CD8-positive, alpha-beta memory T cell (primary cell): ENCODE measurements around the gene SBF1. TPM values are rescaled to one million over a fixed set of nuclear protein-coding genes. Genes with fewer than 3 reads are reported as not detected.
"Not testable (repeated sequence)": the region's sequence is repeated elsewhere in the genome, so short reads cannot be mapped to it uniquely, and the experiment has no call there.

ENCODE experiments used
- CTCF ChIA-PET: fragments of 350-600 bp; sonication (Branson Sonifier 250); formaldehyde crosslinking; loops from one replicate; lab custom pipeline; 2021; ENCODE audit warnings: antibody characterized with exemption; lab: Charles Lee
- POLR2A ChIA-PET: fragments of 350-600 bp; sonication (Branson Sonifier 250); formaldehyde crosslinking; loops from one replicate; lab custom pipeline; 2021; ENCODE audit warnings: antibody characterized with exemption; lab: Charles Lee
- DNase-seq, 5 donors: peaks; one replicate each; pipeline versions ENCODE4 v3.0.0 to v3.0.0-alpha.2; 2020 to 2022; ENCODE audit warnings: mixed read lengths in 1 of 5
- H3K27ac ChIP-seq: one replicate; pipeline ENCODE4 v1.7.0; 2013; ENCODE audit warnings: low read depth, mild to moderate bottlenecking, low read length, moderate library complexity
- H3K27me3 ChIP-seq: 2 replicates; pipeline ENCODE4 v1.7.0; 2013; ENCODE audit warnings: low read length, mild to moderate bottlenecking; ENCODE audit not compliant: insufficient read depth, poor library complexity, severe bottlenecking
- H3K36me3 ChIP-seq: 2 replicates; pipeline ENCODE4 v1.7.0; 2013; ENCODE audit warnings: mild to moderate bottlenecking, low read length, moderate library complexity; ENCODE audit not compliant: insufficient read depth
- H3K4me1 ChIP-seq: 2 replicates; pipeline ENCODE4 v1.7.0; 2013; ENCODE audit warnings: mild to moderate bottlenecking, low read length, moderate library complexity; ENCODE audit not compliant: insufficient read depth
- H3K4me3 ChIP-seq: 2 replicates; pipeline ENCODE4 v1.7.0; 2013; ENCODE audit warnings: mild to moderate bottlenecking, low read length
- H3K9me3 ChIP-seq: 2 replicates; pipeline ENCODE4 v1.7.0; 2013; ENCODE audit warnings: mild to moderate bottlenecking, low read length
- H3K27ac Mint-ChIP-seq, 8 donors: one replicate each; pipeline ENCODE4 v1.8.0; 2020 to 2021; ENCODE audit warnings: mixed read lengths in 8 of 8, mild to moderate bottlenecking in 6 of 8, inconsistent platforms in 3 of 8, moderate library complexity in 3 of 8
- H3K27me3 Mint-ChIP-seq, 2 donors: one replicate each; pipeline ENCODE4 v1.8.0; 2020 to 2021; ENCODE audit warnings: mixed read lengths in 2 of 2, mild to moderate bottlenecking in 1 of 2, moderate library complexity in 1 of 2
- H3K36me3 Mint-ChIP-seq, 3 donors: one replicate each; pipeline ENCODE4 v1.8.0; 2020 to 2021; ENCODE audit warnings: mixed read lengths in 3 of 3, inconsistent platforms in 1 of 3, mild to moderate bottlenecking in 1 of 3
- H3K4me1 Mint-ChIP-seq, 3 donors: one replicate each; pipeline ENCODE4 v1.8.0; 2020 to 2021; ENCODE audit warnings: mixed read lengths in 3 of 3, inconsistent platforms in 1 of 3, mild to moderate bottlenecking in 1 of 3
- H3K4me3 Mint-ChIP-seq, 7 donors: one replicate each; pipeline ENCODE4 v1.8.0; 2020 to 2021; ENCODE audit warnings: mixed read lengths in 7 of 7, mild to moderate bottlenecking in 6 of 7, moderate library complexity in 4 of 7, inconsistent platforms in 2 of 7
- H3K9me3 Mint-ChIP-seq, 5 donors: one replicate each; pipeline ENCODE4 v1.8.0; 2020 to 2022; ENCODE audit warnings: mixed read lengths in 5 of 5, mild to moderate bottlenecking in 3 of 5, moderate library complexity in 2 of 5, inconsistent platforms in 1 of 5
- polyA plus RNA-seq: library from polyadenylated mRNA; unstranded; fragments of 300-500 nt; fragmentation: Illumina TruSeq; gene quantifications from one replicate; pipeline ENCODE4 v1.2.3, GENCODE V29; 2021
- total RNA-seq, 2 experiments: library from RNA; stranded (reverse); gene quantifications; one replicate each; pipeline ENCODE4 v1.2.3, GENCODE V29; 2021

Gene SBF1
- total and polyA plus RNA-seq, 3 experiments from 2014 or later: 43.8 to 150 (median 144) TPM

GRCh38 chr22:50420015-50420414 is 54.8 kb downstream of the SBF1 start:
- peaks cover 3 to 88% (median 15%) of the 10 kb centered on the region in 3 donors for H3K36me3 Mint-ChIP-seq
- CTCF ChIA-PET: no interaction called here
- H3K9me3 Mint-ChIP-seq: no peaks in the 10 kb centered on the region
- peaks cover 0 to 2% of the 10 kb centered on the region in 2 donors for H3K27me3 Mint-ChIP-seq
- no peaks in the 10 kb centered on the region for H3K27me3 ChIP-seq
- H3K4me3 ChIP-seq: no peak overlapping the region
- H3K27ac Mint-ChIP-seq: no peak overlapping the region
- no peak overlapping the region for H3K4me3 Mint-ChIP-seq
- H3K9me3 ChIP-seq: no peaks in the 10 kb centered on the region
- H3K4me1 Mint-ChIP-seq: peaks cover 0 to 3% (median 0%) of the 10 kb centered on the region in 3 donors
- H3K27ac ChIP-seq: no peak overlapping the region
- no peak for DNase-seq
- H3K4me1 ChIP-seq: no peaks in the 10 kb centered on the region
- H3K36me3 ChIP-seq: peaks cover 68% of the 10 kb centered on the region
- POLR2A ChIA-PET: no interaction called here

- no peaks in the 10 kb centered on the region for H3K9me3 Mint-ChIP-seq
- H3K4me3 ChIP-seq: no peak overlapping the region
- H3K27me3 Mint-ChIP-seq: peaks cover 0 to 2% of the 10 kb centered on the region in 2 donors
- H3K4me1 ChIP-seq: no peaks in the 10 kb centered on the region
- peaks cover 0 to 89% (median 9%) of the 10 kb centered on the region in 3 donors for H3K36me3 Mint-ChIP-seq
- ChIA-PET POLR2A (no interaction called here), CTCF (no interaction called here)
- peaks cover 75% of the 10 kb centered on the region for H3K36me3 ChIP-seq
- H3K27ac Mint-ChIP-seq: peak overlapping the region in 1 of 8 donors; percentile 17
- H3K27me3 ChIP-seq: no peaks in the 10 kb centered on the region
- DNase-seq: no peak
- no peaks in the 10 kb centered on the region for H3K4me1 Mint-ChIP-seq
- H3K4me3 Mint-ChIP-seq: no peak overlapping the region
- no peak overlapping the region for H3K27ac ChIP-seq
- no peaks in the 10 kb centered on the region for H3K9me3 ChIP-seq
Measured at GRCh38 chr22:50419116-50419515, 55.7 kb downstream of the SBF1 start.

- ChIA-PET CTCF (no interaction called here), POLR2A (no interaction called here)
- no peaks in the 10 kb centered on the region for H3K27me3 ChIP-seq
- H3K36me3 ChIP-seq: peaks cover 78% of the 10 kb centered on the region
- no peak overlapping the region for H3K4me3 Mint-ChIP-seq
- no peaks in the 10 kb centered on the region for H3K9me3 ChIP-seq
- peak overlapping the region in 1 of 8 donors; percentile 69 for H3K27ac Mint-ChIP-seq
- H3K9me3 Mint-ChIP-seq: no peaks in the 10 kb centered on the region
- no peaks in the 10 kb centered on the region for H3K4me1 Mint-ChIP-seq
- peaks cover 0 to 88% (median 8%) of the 10 kb centered on the region in 3 donors for H3K36me3 Mint-ChIP-seq
- H3K4me1 ChIP-seq: no peaks in the 10 kb centered on the region
- peaks cover 0 to 2% of the 10 kb centered on the region in 2 donors for H3K27me3 Mint-ChIP-seq
- H3K4me3 ChIP-seq: no peak overlapping the region
- no peak for DNase-seq
- no peak overlapping the region for H3K27ac ChIP-seq
Measured at GRCh38 chr22:50418624-50419023, 56.2 kb downstream of the SBF1 start.

- Histone ChIP-seq H3K27me3 (no peaks in the 10 kb centered on the region), H3K27ac (no peak overlapping the region), H3K36me3 (peaks cover 71% of the 10 kb centered on the region), H3K9me3 (no peaks in the 10 kb centered on the region), H3K4me3 (no peak overlapping the region), H3K4me1 (no peaks in the 10 kb centered on the region)
- H3K36me3 Mint-ChIP-seq: peaks cover 0 to 82% (median 7%) of the 10 kb centered on the region in 3 donors
- peak overlapping the region in 3 of 8 donors; percentile 27 to 54 (median 54) for H3K27ac Mint-ChIP-seq
- DNase-seq: no peak
- ChIA-PET CTCF (no interaction called here), POLR2A (no interaction called here)
- H3K4me1 Mint-ChIP-seq: no peaks in the 10 kb centered on the region
- H3K27me3 Mint-ChIP-seq: peaks cover 0 to 2% of the 10 kb centered on the region in 2 donors
- H3K9me3 Mint-ChIP-seq: no peaks in the 10 kb centered on the region
- H3K4me3 Mint-ChIP-seq: no peak overlapping the region
Measured at GRCh38 chr22:50417411-50418210, 57.2 kb downstream of the SBF1 start.

GRCh38 chr22:50416996-50417395 is 57.8 kb downstream of the SBF1 start:
- Mint-ChIP-seq H3K36me3 (peaks cover 0 to 76% (median 7%) of the 10 kb centered on the region in 3 donors), H3K9me3 (no peaks in the 10 kb centered on the region), H3K27ac (no peak overlapping the region), H3K4me1 (no peaks in the 10 kb centered on the region), H3K4me3 (no peak overlapping the region), H3K27me3 (peaks cover 0 to 2% of the 10 kb centered on the region in 2 donors)
- ChIA-PET POLR2A (no interaction called here), CTCF (no interaction called here)
- Histone ChIP-seq H3K9me3 (no peaks in the 10 kb centered on the region), H3K4me1 (no peaks in the 10 kb centered on the region), H3K27ac (no peak overlapping the region), H3K36me3 (peaks cover 64% of the 10 kb centered on the region), H3K27me3 (no peaks in the 10 kb centered on the region), H3K4me3 (no peak overlapping the region)
- no peak for DNase-seq

GRCh38 chr22:50415426-50415825 is 59.4 kb downstream of the SBF1 start:
- POLR2A ChIA-PET: no interaction called here
- no peak overlapping the region for H3K4me3 Mint-ChIP-seq
- Histone ChIP-seq H3K27ac (no peak overlapping the region), H3K36me3 (peaks cover 56% of the 10 kb centered on the region), H3K9me3 (no peaks in the 10 kb centered on the region), H3K27me3 (no peaks in the 10 kb centered on the region), H3K4me1 (no peaks in the 10 kb centered on the region), H3K4me3 (no peak overlapping the region)
- no peaks in the 10 kb centered on the region for H3K27me3 Mint-ChIP-seq
- DNase-seq: no peak
- peak overlapping the region in 1 of 8 donors; percentile 22 for H3K27ac Mint-ChIP-seq
- H3K9me3 Mint-ChIP-seq: no peaks in the 10 kb centered on the region
- CTCF ChIA-PET: interaction anchor here (1.1 kb wide), 1 partner anchor 8 kb away, joined by 3 read pairs; no protein-coding TSS in a partner anchor
- peaks cover 0 to 72% (median 3%) of the 10 kb centered on the region in 3 donors for H3K36me3 Mint-ChIP-seq
- H3K4me1 Mint-ChIP-seq: no peaks in the 10 kb centered on the region

GRCh38 chr22:50414476-50415248 is 60.2 kb downstream of the SBF1 start:
- no peak overlapping the region for H3K27ac ChIP-seq
- POLR2A ChIA-PET: no interaction called here
- no peaks in the 10 kb centered on the region for H3K9me3 ChIP-seq
- Mint-ChIP-seq H3K9me3 (no peaks in the 10 kb centered on the region), H3K27me3 (no peaks in the 10 kb centered on the region), H3K36me3 (peaks cover 0 to 69% (median 3%) of the 10 kb centered on the region in 3 donors), H3K27ac (peak overlapping the region in 2 of 8 donors; percentile 22 to 66), H3K4me3 (no peak overlapping the region), H3K4me1 (no peaks in the 10 kb centered on the region)
- DNase-seq: no peak
- H3K36me3 ChIP-seq: peaks cover 50% of the 10 kb centered on the region
- no peaks in the 10 kb centered on the region for H3K4me1 ChIP-seq
- CTCF ChIA-PET: no interaction called here
- H3K27me3 ChIP-seq: no peaks in the 10 kb centered on the region
- H3K4me3 ChIP-seq: no peak overlapping the region

- CTCF ChIA-PET, H3K27me3 ChIP-seq, H3K36me3 ChIP-seq, DNase-seq, H3K4me1 ChIP-seq, H3K4me1 Mint-ChIP-seq, H3K4me3 Mint-ChIP-seq, H3K4me3 ChIP-seq, H3K27ac ChIP-seq, POLR2A ChIA-PET, H3K9me3 Mint-ChIP-seq, H3K9me3 ChIP-seq, H3K27me3 Mint-ChIP-seq: not testable (repeated sequence)
- peak overlapping the region in 1 of 8 donors; percentile 47 for H3K27ac Mint-ChIP-seq
- H3K36me3 Mint-ChIP-seq: peaks cover 0 to 58% (median 13%) of the 10 kb centered on the region in 3 donors
Measured at GRCh38 chr22:50408954-50409353, 65.9 kb downstream of the SBF1 start.
